PFSK-1 (cell line): ENCODE results near the gene GRB10.

Source experiments
- POLR2AphosphoS5 ChIP-seq: IDR thresholded peaks from 2 replicates; pipeline ENCODE4 v1.6.1; 2012; ENCODE audit warnings: low read depth, mild to moderate bottlenecking, control low read depth, low read length, moderate library complexity
- REST ChIP-seq, 2 experiments: IDR thresholded peaks; 2 replicates each; pipeline versions ENCODE4 v1.6.1 to v1.8.0; 2011 to 2012; ENCODE audit warnings: low read depth in 2 of 2, low read length in 2 of 2, control low read depth in 1 of 2, inconsistent platforms in 1 of 2, mild to moderate bottlenecking in 1 of 2, moderate library complexity in 1 of 2; ENCODE audit not compliant: insufficient read depth in 1 of 2
- SIN3A ChIP-seq: IDR thresholded peaks from 2 replicates; pipeline ENCODE4 v1.6.1; 2012; ENCODE audit warnings: mild to moderate bottlenecking, low read length, moderate library complexity, borderline replicate concordance; ENCODE audit not compliant: insufficient read depth
- TAF1 ChIP-seq: IDR thresholded peaks from 2 replicates; pipeline ENCODE4 v1.6.1; 2012; ENCODE audit warnings: low read length, control low read depth, borderline replicate concordance; ENCODE audit not compliant: insufficient read depth

- TF ChIP-seq SIN3A (no peak), TAF1 (no peak), REST (IDR thresholded peaks at IDR 0.05; ENCODE audit: insufficient read depth in 1 of 2, low read depth in 2 of 2, low read length in 2 of 2) (no peak), POLR2AphosphoS5 (no peak)
Observed at GRCh38 chr7:50553973-50554372, 228.7 kb downstream of the GRB10 start.
